GM12873 (cell line): Measurements from ENCODE around the gene ANTXR1.

ENCODE experiments used
- CTCF ChIP-seq: IDR thresholded peaks from 2 replicates; pipeline ENCODE4 v1.5.1; 2012; ENCODE audit warnings: low read depth, mild to moderate bottlenecking, moderate library complexity, low read length, control low read depth; ENCODE audit not compliant: insufficient read depth; ENCODE audit errors: missing control alignments

Gene ANTXR1

GRCh38 chr2:69213782-69214181, 200.8 kb downstream of the ANTXR1 start:
- no peak for TF ChIP-seq CTCF

GRCh38 chr2:69214898-69215297, 201.9 kb downstream of the ANTXR1 start:
- TF ChIP-seq CTCF = no peak

- no peak for TF ChIP-seq CTCF
These were observed 203.8 kb downstream of the ANTXR1 start for GRCh38 chr2:69216535-69217332.

- TF ChIP-seq CTCF = no peak
These were observed 204.5 kb downstream of the ANTXR1 start for GRCh38 chr2:69217333-69218080.

GRCh38 chr2:69221512-69221911, 208.5 kb downstream of the ANTXR1 start:
- no peak for TF ChIP-seq CTCF

GRCh38 chr2:69221960-69222751, 209.2 kb downstream of the ANTXR1 start:
- no peak for TF ChIP-seq CTCF
